NOMO-1 treated with DMSO at 0.1 percent for 48 hours (cell line): ENCODE data around the gene CHTOP.
A peak's percentile ranks its signal among the peaks of the same experiment; 100 is the strongest.
"Not testable (repeated sequence)": the region's sequence is repeated elsewhere in the genome, so short reads cannot be mapped to it uniquely, and the experiment has no call there.

Experiments
- DNase-seq: peaks from one replicate; lab custom pipeline; 2025; ENCODE audit not compliant: unreplicated experiment; lab: John Stamatoyannopoulos, UW

The CHTOP gene

GRCh38 chr1:153631047-153632022, 2.5 kb upstream of the CHTOP start:
- no peak for DNase-seq

- DNase-seq, result no peak
Observed at GRCh38 chr1:153633161-153633753, 609 bp upstream of the CHTOP start.

GRCh38 chr1:153635872-153636271, 2.0 kb downstream of the CHTOP start:
- DNase-seq, result no peak

DNA sequence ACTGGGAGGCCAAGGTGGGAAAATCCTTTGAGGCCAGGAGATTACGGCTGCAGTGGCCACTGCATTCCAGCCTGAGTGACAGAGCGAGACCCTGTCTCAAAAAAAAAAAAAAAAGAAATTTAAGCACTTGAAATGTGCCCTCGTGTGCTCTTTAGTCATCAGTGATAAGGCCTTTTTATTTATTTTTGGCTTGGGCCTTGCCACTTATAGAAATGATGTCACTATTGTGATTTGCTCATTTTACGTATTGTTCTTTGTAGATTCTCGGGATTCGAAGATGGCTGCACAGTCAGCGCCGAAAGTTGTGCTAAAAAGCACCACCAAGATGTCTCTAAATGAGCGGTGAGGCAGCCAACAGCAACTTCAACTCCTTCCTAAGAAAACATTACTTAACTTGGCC, 2.4 kb downstream of the CHTOP start:
- DNase-seq, result no peak

GRCh38 chr1:153638261-153638660, 4.4 kb downstream of the CHTOP start:
- no peak for DNase-seq

GRCh38 chr1:153639280-153639679, 5.4 kb downstream of the CHTOP start:
- DNase-seq, result no peak

DNA sequence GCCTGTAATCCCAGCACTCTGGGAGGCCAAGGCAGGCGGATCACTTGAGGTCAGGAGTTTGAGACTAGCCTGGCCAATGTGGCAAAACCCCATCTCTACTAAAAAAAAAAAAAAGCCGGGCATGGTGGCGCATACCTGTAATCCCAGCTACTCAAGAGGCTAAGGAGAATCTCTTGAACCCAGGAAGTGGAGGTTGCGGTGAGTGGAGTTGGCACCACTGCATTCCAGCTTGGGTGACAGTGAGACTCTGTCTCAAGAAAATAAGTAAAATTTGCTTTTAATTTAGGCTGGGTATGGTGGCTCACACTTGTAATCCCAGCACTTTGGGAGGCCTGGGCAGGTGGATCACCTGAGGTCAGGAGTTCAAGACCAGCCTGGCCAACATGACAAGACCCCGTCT, 6.3 kb downstream of the CHTOP start:
- DNase-seq, result not testable (repeated sequence)

DNA sequence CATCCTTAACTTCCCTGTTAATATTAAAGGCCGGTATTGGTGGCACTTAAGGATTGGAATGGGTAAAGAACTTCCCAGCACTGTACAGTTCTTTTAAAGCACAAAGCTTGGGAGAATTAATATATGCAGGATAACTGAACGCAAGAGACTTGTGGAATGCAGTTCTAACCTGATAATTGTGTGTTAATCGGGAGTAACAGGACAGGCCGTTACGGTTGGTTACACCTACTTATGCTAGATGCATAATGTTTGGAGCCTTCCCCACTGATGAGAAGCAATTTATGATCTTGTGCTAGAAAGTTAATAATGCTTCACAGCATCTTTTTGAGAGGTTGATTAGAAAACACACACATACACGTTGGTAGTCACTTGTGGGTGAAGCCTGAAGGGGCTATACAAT, 7.0 kb downstream of the CHTOP start:
- DNase-seq, result no peak

GRCh38 chr1:153642161-153642560, 8.3 kb downstream of the CHTOP start:
- no peak for DNase-seq

GRCh38 chr1:153643100-153643499, 9.2 kb downstream of the CHTOP start:
- no peak for DNase-seq

- DNase-seq, result no peak
Observed at GRCh38 chr1:153643816-153644215, 9.9 kb downstream of the CHTOP start.

- peak; percentile 58 for DNase-seq
Observed at GRCh38 chr1:153646672-153647345, 12.9 kb downstream of the CHTOP start.

DNA sequence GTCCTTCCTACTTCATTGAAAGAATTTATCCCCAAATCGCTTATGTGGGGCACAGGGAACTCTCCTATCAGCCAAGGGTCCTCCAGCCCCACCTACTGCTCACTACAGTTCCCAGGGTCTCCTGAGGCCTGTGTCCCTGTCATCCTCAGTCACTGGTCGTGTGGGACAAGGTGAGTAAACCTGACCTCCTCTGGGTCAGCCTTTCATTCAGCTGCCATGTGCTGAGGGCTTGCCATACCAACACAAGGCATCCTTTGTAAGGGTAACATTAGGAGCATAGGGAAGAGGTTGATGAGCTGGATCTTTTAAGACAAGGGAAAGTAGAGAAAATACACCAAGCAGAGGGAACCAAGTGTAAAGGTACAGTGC, 13.5 kb downstream of the CHTOP start:
- no peak for DNase-seq

DNA sequence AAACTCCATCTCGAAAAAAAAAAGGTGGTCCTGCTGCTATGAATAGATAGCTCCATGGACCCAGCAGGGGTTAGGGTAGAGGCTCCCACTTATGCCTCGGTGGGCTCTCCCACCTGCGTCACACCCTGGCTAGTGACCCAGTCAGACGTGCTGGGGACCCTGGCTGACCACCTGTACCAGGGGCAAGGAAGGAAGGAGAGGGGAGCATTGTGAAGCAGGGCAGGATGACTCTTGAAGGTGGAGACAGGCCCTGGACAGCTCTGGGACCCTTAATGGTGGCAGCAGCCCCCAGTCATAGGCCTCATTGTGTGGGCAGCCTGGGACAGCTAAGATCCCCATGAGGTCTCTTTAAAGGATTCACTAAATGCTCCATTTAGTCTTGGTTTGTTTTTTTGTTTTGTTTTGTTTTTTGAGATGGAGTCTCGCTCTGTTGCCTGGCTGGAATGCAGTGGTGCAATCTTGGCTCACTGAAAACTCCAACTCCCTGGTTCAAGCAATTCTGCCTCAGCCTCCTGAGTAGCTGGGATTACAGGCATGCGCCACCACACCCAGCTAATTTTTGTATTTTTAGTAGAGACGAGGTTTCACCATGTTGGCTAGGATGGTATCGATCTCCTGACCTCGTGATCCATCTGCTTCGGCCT, 14.3 kb downstream of the CHTOP start:
- no peak for DNase-seq

GRCh38 chr1:153649137-153649862, 15.4 kb downstream of the CHTOP start:
- no peak for DNase-seq

DNA sequence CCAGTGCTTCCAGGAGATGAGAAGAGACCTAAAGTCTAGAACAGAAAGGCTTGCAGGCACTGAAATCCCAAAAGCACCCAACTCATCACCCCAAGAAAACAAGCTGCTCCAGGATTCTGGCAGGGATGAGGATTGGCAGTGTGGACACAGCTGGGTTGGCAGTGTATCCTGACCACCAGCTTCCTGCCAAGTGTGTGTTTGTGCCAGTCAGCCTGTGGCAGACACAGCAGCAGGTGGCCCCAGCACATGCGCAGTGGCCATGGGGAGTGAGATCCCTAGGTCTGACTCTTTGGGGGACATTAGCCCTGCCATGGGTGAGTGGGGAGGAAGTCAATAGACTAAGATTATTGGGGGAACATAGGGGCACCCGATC, 16.0 kb downstream of the CHTOP start:
- DNase-seq, result no peak

DNA sequence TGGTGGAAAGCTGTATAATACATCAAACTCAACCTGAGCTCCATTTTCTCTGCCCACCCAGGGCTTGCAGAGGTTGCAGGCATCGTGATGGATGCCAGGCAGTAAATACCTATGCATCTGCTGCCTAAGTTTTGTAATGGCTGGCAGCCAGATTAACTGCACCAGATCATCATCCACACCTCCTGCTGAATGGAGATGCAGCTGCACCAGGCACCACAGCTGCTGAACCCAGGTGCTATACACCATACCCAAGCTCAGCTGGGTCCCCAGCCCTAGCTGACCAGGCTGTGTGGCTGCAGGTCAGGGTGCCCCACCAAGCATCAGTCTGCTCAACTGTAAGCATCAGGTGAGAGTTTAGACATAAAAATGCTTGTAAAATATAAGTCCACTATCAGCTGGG, 17.9 kb downstream of the CHTOP start:
- DNase-seq, result no peak

GRCh38 chr1:153652805-153653500, 19.1 kb downstream of the CHTOP start:
- no peak for DNase-seq

DNA sequence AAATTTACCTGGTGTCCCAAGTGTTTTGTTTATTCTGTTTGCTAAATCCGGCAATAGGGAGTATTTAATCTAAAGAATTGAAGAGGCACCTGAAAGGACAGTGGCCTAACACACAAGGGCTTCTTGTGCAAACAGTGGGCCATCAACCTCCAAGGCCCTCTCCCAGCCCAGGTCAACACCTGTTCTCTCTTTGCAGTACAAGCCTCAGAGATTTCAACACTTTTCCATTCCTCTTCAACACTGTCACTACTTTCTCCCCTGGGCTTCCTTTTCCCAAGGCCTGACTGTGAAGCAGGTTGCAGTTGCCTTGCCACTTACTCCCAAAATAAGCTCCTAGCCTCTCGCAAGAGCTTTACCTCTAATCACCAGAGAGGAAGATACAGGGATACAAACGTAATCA, 21.5 kb downstream of the CHTOP start:
- DNase-seq, result no peak
